Gastroesophageal sphincter (tissue), 3 donors: ENCODE results near the gene CCNH.

Experiments
- CTCF ChIP-seq, 4 experiments: fragments of 200-600 bp in 2 of 4; fragments of 450-650 bp in 2 of 4; sonication (generic) in 1 of 4; IDR thresholded peaks; one replicate each; pipeline ENCODE4 v1.5.1; 2017 to 2019; ENCODE audit warnings: antibody characterized with exemption in 4 of 4, mild to moderate bottlenecking in 2 of 4, moderate library complexity in 2 of 4
- POLR2A ChIP-seq, 2 donors: fragments of 450-650 bp; IDR thresholded peaks; one replicate each; pipeline ENCODE4 v1.6.1; 2017; ENCODE audit warnings: antibody characterized with exemption in 2 of 2, mild to moderate bottlenecking in 2 of 2, moderate library complexity in 1 of 2
- POLR2AphosphoS5 ChIP-seq: sonication (generic); formaldehyde crosslinking; IDR thresholded peaks from one replicate; pipeline ENCODE4 v1.6.1; 2017; ENCODE audit warnings: antibody characterized with exemption

- TF ChIP-seq CTCF (IDR thresholded peaks at IDR 0.05) (no peak), POLR2AphosphoS5 (no peak), POLR2A (IDR thresholded peaks at IDR 0.05) (no peak)
These were observed 51.7 kb downstream of the CCNH start for GRCh38 chr5:87361031-87361445.
